HCT116 (cell line): Measurements from ENCODE around the gene ARHGEF17. TPM values are rescaled to one million over a fixed set of nuclear protein-coding genes. Genes with fewer than 3 reads are reported as not detected.

Source experiments
- ATAC-seq: fragments of 200-7000 bp; cut with Tn5 transposase; 2 replicates; pipeline ENCODE4 v1.9.1; 2020; ENCODE audit warnings: mild to moderate bottlenecking, moderate library complexity
- BruUV-seq: library from RNA; stranded (reverse); fragments of 400-500 nt; replicated peaks from 2 replicates; lab custom pipeline; 2021; lab: Mats Ljungman, UMichigan
- CTCF ChIA-PET: fragments of 300-600 bp; sonication (Branson Sonifier 250); formaldehyde crosslinking; loops from one replicate; lab custom pipeline; 2021; ENCODE audit warnings: antibody characterized with exemption; lab: Charles Lee
- POLR2A ChIA-PET: fragments of 300-600, 350-600 bp; sonication (Branson Sonifier 250); formaldehyde crosslinking; loops from one replicate; lab custom pipeline; 2021; ENCODE audit warnings: antibody characterized with exemption; lab: Charles Lee
- RAD21 ChIA-PET, 2 experiments: fragments of 300-600 bp; sonication (Branson Sonifier 250); formaldehyde crosslinking; loops; one replicate each; lab custom pipeline; 2023; ENCODE audit warnings: low total read pairs in 2 of 2; ENCODE audit not compliant: uncharacterized antibody in 2 of 2, unreplicated experiment in 2 of 2, low non-redundant PET in 1 of 2; lab: Charles Lee
- DNase-seq: peaks from one replicate; pipeline ENCODE4 v3.0.0-alpha.2; 2010; ENCODE audit warnings: low read depth, low spot score
- H2AFZ ChIP-seq: fragments of 200-600 bp; shearing (Covaris generic), sonication (generic); 2 replicates; pipeline ENCODE4 v1.6.1; 2017; ENCODE audit warnings: low read depth, mixed run types, mixed read lengths, antibody characterized with exemption, low read length; ENCODE audit not compliant: poor library complexity, severe bottlenecking
- H3K27ac ChIP-seq: 2 replicates; pipeline ENCODE4 v1.5.1; 2012; ENCODE audit warnings: low read depth, low read length
- H3K27me3 ChIP-seq: fragments of 200-600 bp; sonication (generic); 2 replicates; pipeline ENCODE4 v1.6.1; 2016; ENCODE audit warnings: mixed run types, low read length, mixed read lengths; ENCODE audit not compliant: insufficient read depth
- H3K36me3 ChIP-seq, 2 experiments: fragments of 200-500 bp in 1 of 2; fragments of 200-600 bp in 1 of 2; sonication (Bioruptor generic) in 1 of 2; sonication (generic) in 1 of 2; 2 replicates each; pipeline versions ENCODE4 v1.5.1 to v1.6.1; 2014 to 2016; ENCODE audit warnings: low read length in 2 of 2, inconsistent platforms in 1 of 2, mixed read lengths in 1 of 2, mixed run types in 1 of 2; ENCODE audit not compliant: insufficient read depth in 2 of 2, control insufficient read depth in 1 of 2
- H3K4me1 ChIP-seq, 2 experiments: fragments of 200-600 bp in 1 of 2; sonication (generic) in 1 of 2; 2 replicates each; pipeline versions ENCODE4 v1.5.1 to v1.6.1; 2012 to 2017; ENCODE audit warnings: low read length in 2 of 2, inconsistent platforms in 1 of 2, mild to moderate bottlenecking in 1 of 2, mixed read lengths in 1 of 2, mixed run types in 1 of 2, moderate library complexity in 1 of 2; ENCODE audit not compliant: insufficient read depth in 2 of 2, control insufficient read depth in 1 of 2
- H3K4me2 ChIP-seq: fragments of 200-600 bp; sonication (generic); 2 replicates; pipeline ENCODE4 v1.6.1; 2017; ENCODE audit warnings: mixed run types, low read length, mixed read lengths
- H3K4me3 ChIP-seq, 2 experiments: fragments of 200-600 bp in 1 of 2; sonication (generic) in 1 of 2; replicated peaks in 1 of 2; 2 replicates each; pipeline ENCODE4 v1.5.1; 2011 to 2016; ENCODE audit warnings: low read length in 2 of 2, control low read depth in 1 of 2, low read depth in 1 of 2, mild to moderate bottlenecking in 1 of 2, mixed read lengths in 1 of 2, mixed run types in 1 of 2
- H3K79me2 ChIP-seq: fragments of 200-600 bp; sonication (generic); 2 replicates; pipeline ENCODE4 v1.6.1; 2017; ENCODE audit warnings: mild to moderate bottlenecking, mixed run types, low read length, moderate library complexity, mixed read lengths; ENCODE audit not compliant: insufficient read depth
- H3K9ac ChIP-seq: fragments of 200-600 bp; sonication (generic); 2 replicates; pipeline ENCODE4 v1.6.1; 2016; ENCODE audit warnings: low read length, mixed read lengths
- H3K9me2 ChIP-seq: fragments of 200-600 bp; sonication (generic), shearing (Covaris generic); 2 replicates; pipeline ENCODE4 v1.6.1; 2017; ENCODE audit warnings: mixed run types, mild to moderate bottlenecking, moderate library complexity; ENCODE audit not compliant: insufficient read depth
- H3K9me3 ChIP-seq, 2 experiments: fragments of 200-500 bp in 1 of 2; fragments of 200-600 bp in 1 of 2; sonication (Bioruptor generic) in 1 of 2; sonication (generic) in 1 of 2; 2 replicates each; pipeline ENCODE4 v1.6.1; 2014 to 2017; ENCODE audit warnings: low read length in 2 of 2, mixed read lengths in 2 of 2, inconsistent platforms in 1 of 2, low read depth in 1 of 2, mild to moderate bottlenecking in 1 of 2, mixed run types in 1 of 2, moderate library complexity in 1 of 2; ENCODE audit not compliant: control insufficient read depth in 1 of 2, insufficient read depth in 1 of 2
- H4K20me1 ChIP-seq: fragments of 200-600 bp; sonication (generic), shearing (Covaris generic); 2 replicates; pipeline ENCODE4 v1.6.1; 2017; ENCODE audit warnings: mixed run types, mild to moderate bottlenecking, moderate library complexity; ENCODE audit not compliant: insufficient read depth
- CBX3 ChIP-seq: IDR thresholded peaks from 2 replicates; pipeline ENCODE4 v1.6.1; 2012; ENCODE audit warnings: low read depth
- EGR1 ChIP-seq: IDR thresholded peaks from 2 replicates; pipeline ENCODE4 v1.6.1; 2012; ENCODE audit warnings: low read depth
- EZH2 ChIP-seq: fragments of 200-600 bp; sonication (generic); IDR thresholded peaks from 2 replicates; pipeline ENCODE4 v1.6.1; 2017; ENCODE audit warnings: antibody characterized with exemption, mixed run types
- POLR2A ChIP-seq: IDR thresholded peaks from 2 replicates; pipeline ENCODE4 v1.7.0; 2011; ENCODE audit warnings: borderline replicate concordance; ENCODE audit not compliant: insufficient read depth, insufficient read length; ENCODE audit errors: extremely low read depth
- POLR2AphosphoS5 ChIP-seq: IDR thresholded peaks from 2 replicates; pipeline ENCODE4 v1.6.1; 2011; ENCODE audit warnings: mild to moderate bottlenecking, low read depth, low read length, moderate library complexity
- SP1 ChIP-seq: IDR thresholded peaks from 2 replicates; pipeline ENCODE4 v1.6.1; 2012; ENCODE audit warnings: low read depth
- SRF ChIP-seq: IDR thresholded peaks from 2 replicates; pipeline ENCODE4 v1.6.1; 2012; ENCODE audit warnings: low read depth
- TCF7L2 ChIP-seq: IDR thresholded peaks from 2 replicates; pipeline ENCODE4 v1.7.0; 2011; ENCODE audit warnings: borderline replicate concordance, inconsistent platforms; ENCODE audit not compliant: insufficient read depth, insufficient read length; ENCODE audit errors: extremely low read depth
- ZFX ChIP-seq: fragments of 450-650 bp; IDR thresholded peaks from 2 replicates; pipeline ENCODE4 v1.6.1; 2017
- intact Hi-C: fragments of 100-400 bp; cut with micrococcal nuclease; formaldehyde crosslinking; loops from 2 replicates; pipeline ENCODE4 v1.10.0; 2022
- total RNA-seq: library from RNA; stranded (reverse); gene quantifications from one replicate; pipeline ENCODE4 v1.2.1, GENCODE V29; 2021; ENCODE audit not compliant: unreplicated experiment
- TF ChIP-seq, protein P1 (sequence below), 3 experiments: fragments of 200-600 bp in 1 of 3; sonication (generic) in 1 of 3; IDR thresholded peaks in 2 of 3; conservative IDR thresholded peaks in 1 of 3; 2 replicates each; pipeline ENCODE4 v1.5.1; 2012 to 2017; ENCODE audit warnings: low read depth in 2 of 3, low read length in 2 of 3, antibody characterized with exemption in 1 of 3, borderline replicate concordance in 1 of 3, control low read depth in 1 of 3, mild to moderate bottlenecking in 1 of 3, mixed read lengths in 1 of 3, mixed run types in 1 of 3, moderate library complexity in 1 of 3; ENCODE audit not compliant: insufficient read depth in 1 of 3

The ARHGEF17 gene
- total RNA-seq, 1 experiment from 2014 or later: 18.2 TPM

DNA sequence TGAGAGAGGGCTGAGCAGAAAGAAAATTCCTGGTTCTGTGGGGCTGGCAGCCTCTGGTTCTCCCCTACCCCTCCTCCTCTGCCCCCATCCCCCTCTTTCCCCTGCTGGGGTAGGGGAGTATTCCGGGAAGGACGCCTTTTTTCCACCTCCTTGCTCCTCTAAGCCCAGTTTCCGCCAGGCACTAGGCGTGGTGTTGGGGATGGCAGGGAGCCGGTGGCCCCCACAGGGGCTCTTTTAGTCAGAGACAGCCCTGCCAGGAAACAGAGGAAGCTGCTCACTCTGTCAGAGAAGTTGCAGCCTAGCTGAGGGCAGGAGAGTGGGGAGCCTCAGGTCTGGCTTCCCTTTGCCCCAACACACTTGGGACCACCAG, 15.6 kb upstream of the ARHGEF17 start:
- intact Hi-C loops: no loop called here
- DNase-seq: no peak
- no peak overlapping the region for H3K27ac ChIP-seq
- no peak overlapping the region for H3K4me2 ChIP-seq
- CTCF ChIA-PET: interaction anchor here (1.2 to 1.8 kb wide), 2 partner anchors 15 to 40 kb away, joined by 3 to 8 read pairs; no protein-coding TSS in a partner anchor
- BruUV-seq: no TSS peak
- POLR2A ChIA-PET: no interaction called here
- H3K36me3 ChIP-seq: no peaks in the 10 kb centered on the region
- no peaks in the 10 kb centered on the region for H3K9me2 ChIP-seq
- no peak overlapping the region for H3K4me3 ChIP-seq
- no peaks in the 10 kb centered on the region; the same call in 1 of the 2 replicates for H3K27me3 ChIP-seq
- H4K20me1 ChIP-seq: no peaks in the 10 kb centered on the region
- no peak for ATAC-seq
- H3K9me3 ChIP-seq: no peaks in the 10 kb centered on the region
- H3K9ac ChIP-seq: no peak overlapping the region
- H2AFZ ChIP-seq: no peak overlapping the region
- H3K4me1 ChIP-seq: peaks cover 4 to 18% of the 10 kb centered on the region in 2 experiments; a peak in 2 of 4 replicates
- TF ChIP-seq ZFX: no peak
- no peak for TF ChIP-seq CBX3
- TF ChIP-seq, protein P1, sequence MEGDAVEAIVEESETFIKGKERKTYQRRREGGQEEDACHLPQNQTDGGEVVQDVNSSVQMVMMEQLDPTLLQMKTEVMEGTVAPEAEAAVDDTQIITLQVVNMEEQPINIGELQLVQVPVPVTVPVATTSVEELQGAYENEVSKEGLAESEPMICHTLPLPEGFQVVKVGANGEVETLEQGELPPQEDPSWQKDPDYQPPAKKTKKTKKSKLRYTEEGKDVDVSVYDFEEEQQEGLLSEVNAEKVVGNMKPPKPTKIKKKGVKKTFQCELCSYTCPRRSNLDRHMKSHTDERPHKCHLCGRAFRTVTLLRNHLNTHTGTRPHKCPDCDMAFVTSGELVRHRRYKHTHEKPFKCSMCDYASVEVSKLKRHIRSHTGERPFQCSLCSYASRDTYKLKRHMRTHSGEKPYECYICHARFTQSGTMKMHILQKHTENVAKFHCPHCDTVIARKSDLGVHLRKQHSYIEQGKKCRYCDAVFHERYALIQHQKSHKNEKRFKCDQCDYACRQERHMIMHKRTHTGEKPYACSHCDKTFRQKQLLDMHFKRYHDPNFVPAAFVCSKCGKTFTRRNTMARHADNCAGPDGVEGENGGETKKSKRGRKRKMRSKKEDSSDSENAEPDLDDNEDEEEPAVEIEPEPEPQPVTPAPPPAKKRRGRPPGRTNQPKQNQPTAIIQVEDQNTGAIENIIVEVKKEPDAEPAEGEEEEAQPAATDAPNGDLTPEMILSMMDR (IDR thresholded peaks at IDR 0.05 in 2 of 3, conservative IDR thresholded peaks at IDR 0.05 in 1 of 3; ENCODE audit: borderline replicate concordance in 1 of 3, insufficient read depth in 1 of 3, low read depth in 2 of 3, low read length in 2 of 3): no peak
- TF ChIP-seq SRF: no peak
- no peak for TF ChIP-seq SP1
- H3K79me2 ChIP-seq: no peaks in the 10 kb centered on the region
- RAD21 ChIA-PET: no interaction called here

DNA sequence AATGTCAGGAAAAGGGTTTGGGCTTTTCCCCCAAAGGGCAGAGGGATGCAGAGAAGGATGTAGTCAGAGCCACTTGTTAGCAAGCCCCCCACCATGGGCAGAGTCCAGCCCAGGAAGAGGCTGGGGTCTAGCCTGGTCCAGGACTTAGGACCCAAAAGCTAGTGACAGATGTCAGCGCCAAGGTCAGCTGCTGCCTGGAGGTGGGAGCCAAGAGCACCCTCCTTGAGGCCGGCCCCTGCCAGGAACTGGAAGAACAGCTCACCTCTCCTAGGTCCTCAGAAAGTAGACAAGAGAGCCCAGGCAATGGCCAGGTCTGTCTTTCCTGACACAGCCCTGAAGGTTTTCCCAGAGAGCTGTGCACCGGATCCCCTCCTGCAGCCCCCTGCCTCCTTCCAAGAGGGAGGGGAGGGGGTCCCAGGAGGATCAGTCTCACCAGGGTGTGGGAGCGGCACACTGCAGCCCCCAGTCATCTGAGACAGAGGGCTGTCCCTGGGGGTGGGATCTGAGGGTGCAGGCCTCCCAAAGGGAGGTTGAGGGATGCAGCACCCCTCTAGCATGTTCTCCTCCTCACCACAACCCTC, 14.6 kb upstream of the ARHGEF17 start:
- DNase-seq: no peak
- H3K9me3 ChIP-seq: no peaks in the 10 kb centered on the region
- intact Hi-C loops: no loop called here
- no peak overlapping the region for H3K4me3 ChIP-seq
- ChIA-PET RAD21 (no interaction called here), CTCF (interaction anchor here (1.7 to 1.8 kb wide), 2 partner anchors 14 to 41 kb away, joined by 8 read pairs; no protein-coding TSS in a partner anchor), POLR2A (no interaction called here)
- no peak for TF ChIP-seq EZH2
- no peak for TF ChIP-seq POLR2A
- TF ChIP-seq ZFX: no peak
- TF ChIP-seq SP1: no peak
- no peak for TF ChIP-seq EGR1
- TF ChIP-seq POLR2AphosphoS5: no peak
- TF ChIP-seq TCF7L2: no peak
- no peak for ATAC-seq
- H3K9ac ChIP-seq: no peak overlapping the region
- H3K36me3 ChIP-seq: no peaks in the 10 kb centered on the region
- no peak overlapping the region for H3K4me2 ChIP-seq
- H3K27ac ChIP-seq: no peak overlapping the region
- no peaks in the 10 kb centered on the region for H4K20me1 ChIP-seq
- H2AFZ ChIP-seq: no peak overlapping the region
- H3K27me3 ChIP-seq: no peaks in the 10 kb centered on the region; the same call in 1 of the 2 replicates
- peaks cover 4 to 18% of the 10 kb centered on the region in 2 experiments; a peak in 2 of 4 replicates for H3K4me1 ChIP-seq
- no peaks in the 10 kb centered on the region for H3K79me2 ChIP-seq
- no peaks in the 10 kb centered on the region for H3K9me2 ChIP-seq
- no TSS peak for BruUV-seq
